RWPE1 (cell line): ENCODE data around the gene ASAP2.

ENCODE experiments used
- CTCF ChIA-PET: fragments of 350-600 bp; sonication (Branson Sonifier 250); formaldehyde crosslinking; extraction: SDS; loops from one replicate; lab custom pipeline; 2021; lab: Yijun Ruan, JAX
- POLR2A ChIA-PET: fragments of 400-600 bp; formaldehyde crosslinking; extraction: SDS; loops from one replicate; lab custom pipeline; 2020; ENCODE audit warnings: antibody characterized with exemption; ENCODE audit not compliant: low non-redundant PET; lab: Yijun Ruan, JAX
- DNase-seq: peaks from one replicate; pipeline ENCODE4 v3.0.0; 2012; ENCODE audit warnings: low spot score
- H3K27ac ChIP-seq: fragments of 450-650 bp; 2 replicates; pipeline ENCODE4 v1.5.1; 2017
- CTCF ChIP-seq: fragments of 450-650 bp; conservative IDR thresholded peaks from 2 replicates; pipeline ENCODE4 v1.5.1; 2017; ENCODE audit warnings: low read depth, mild to moderate bottlenecking

Gene ASAP2

DNA sequence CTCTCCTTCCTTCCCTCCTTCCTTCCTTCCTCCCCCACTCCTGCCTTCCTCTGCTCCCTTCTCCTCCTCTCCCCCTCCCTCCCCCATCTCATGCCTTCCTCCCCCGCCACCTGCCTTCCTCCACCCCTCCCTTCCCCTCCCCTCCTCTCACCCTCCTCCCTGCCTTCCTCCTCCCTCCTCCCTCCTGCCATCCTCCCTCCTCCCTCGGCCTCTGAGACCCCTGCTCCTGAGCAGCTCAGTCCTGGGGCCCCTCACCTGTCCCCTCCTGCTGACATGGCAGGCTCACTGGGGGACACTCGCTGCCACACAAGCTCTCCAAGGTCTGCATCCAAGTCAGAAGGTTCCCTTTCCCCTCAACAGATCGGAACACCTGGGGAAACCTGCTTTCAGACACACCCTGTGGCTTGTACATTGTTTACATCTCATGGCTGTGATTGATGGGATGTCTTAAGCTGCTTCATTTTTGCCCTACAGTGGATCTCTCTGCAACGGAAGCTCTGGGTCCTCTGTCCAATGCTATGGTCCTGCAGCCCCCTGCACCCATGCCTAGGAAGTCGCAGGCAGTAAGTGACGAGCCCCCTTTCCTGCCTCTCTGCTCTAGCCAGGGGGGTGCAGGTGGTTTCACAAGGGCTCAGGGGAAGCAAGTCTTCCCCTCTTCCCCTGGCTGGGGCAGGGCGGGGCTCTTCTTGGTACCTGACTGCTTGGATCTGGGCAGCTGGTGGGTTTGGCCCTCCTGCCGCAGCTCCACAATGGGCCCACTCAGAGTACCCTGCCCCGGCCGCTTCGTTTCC lies 193.9 kb downstream of the ASAP2 start:
- ChIA-PET POLR2A (no interaction called here), CTCF (interaction anchor here (0.7 kb wide), 1 partner anchor 13 kb away, joined by 3 read pairs; no protein-coding TSS in a partner anchor)
- TF ChIP-seq CTCF = no peak
- H3K27ac ChIP-seq = peak overlapping the region; percentile 44
- no peak for DNase-seq

GRCh38 chr2:9401059-9401547 lies 194.5 kb downstream of the ASAP2 start:
- CTCF ChIA-PET = interaction anchor here (0.7 kb wide), 1 partner anchor 13 kb away, joined by 3 read pairs; no protein-coding TSS in a partner anchor
- POLR2A ChIA-PET = no interaction called here

GRCh38 chr2:9401646-9402371 lies 195.2 kb downstream of the ASAP2 start:
- CTCF ChIA-PET = no interaction called here
- peak overlapping the region; percentile 44 for H3K27ac ChIP-seq
- no peak for DNase-seq
- TF ChIP-seq CTCF = no peak
- POLR2A ChIA-PET = no interaction called here

More at GRCh38 chr2:9401059-9401547, 194.5 kb downstream of the ASAP2 start:
- H3K27ac ChIP-seq = peak overlapping the region; percentile 44
- TF ChIP-seq CTCF = no peak
- DNase-seq = no peak

GRCh38 chr2:9403924-9404323 lies 197.3 kb downstream of the ASAP2 start:
- DNase-seq = no peak
- CTCF ChIA-PET = interaction anchor here (0.6 kb wide), 1 partner anchor 195 kb away, joined by 3 read pairs; no protein-coding TSS in a partner anchor
- POLR2A ChIA-PET = no interaction called here
- no peak overlapping the region for H3K27ac ChIP-seq
- TF ChIP-seq CTCF = no peak

- POLR2A ChIA-PET = no interaction called here
- DNase-seq = no peak
- TF ChIP-seq CTCF = no peak
- CTCF ChIA-PET = interaction anchor here (0.6 to 0.7 kb wide), 2 partner anchors 196 to 617 kb away, joined by 3 read pairs; no protein-coding TSS in a partner anchor
- no peak overlapping the region for H3K27ac ChIP-seq
These were observed 197.8 kb downstream of the ASAP2 start for GRCh38 chr2:9404451-9404850.

- TF ChIP-seq CTCF = no peak
- CTCF ChIA-PET = no interaction called here
- no peak for DNase-seq
- no peak overlapping the region for H3K27ac ChIP-seq
- POLR2A ChIA-PET = no interaction called here
These were observed 199.0 kb downstream of the ASAP2 start for GRCh38 chr2:9405636-9406035.
